Measurements from ENCODE around the gene ZNF226.
"Not testable (repeated sequence)": the region's sequence is repeated elsewhere in the genome, so short reads cannot be mapped to it uniquely, and the experiment has no call there.

The ZNF226 gene

GRCh38 chr19:44163789-44164188, 1.1 kb upstream of the ZNF226 start:
- no peak overlapping the region for H3K27ac ChIP-seq
- TF ChIP-seq ZFX (IDR thresholded peaks at IDR 0.05): no peak
- TF ChIP-seq, protein P1, sequence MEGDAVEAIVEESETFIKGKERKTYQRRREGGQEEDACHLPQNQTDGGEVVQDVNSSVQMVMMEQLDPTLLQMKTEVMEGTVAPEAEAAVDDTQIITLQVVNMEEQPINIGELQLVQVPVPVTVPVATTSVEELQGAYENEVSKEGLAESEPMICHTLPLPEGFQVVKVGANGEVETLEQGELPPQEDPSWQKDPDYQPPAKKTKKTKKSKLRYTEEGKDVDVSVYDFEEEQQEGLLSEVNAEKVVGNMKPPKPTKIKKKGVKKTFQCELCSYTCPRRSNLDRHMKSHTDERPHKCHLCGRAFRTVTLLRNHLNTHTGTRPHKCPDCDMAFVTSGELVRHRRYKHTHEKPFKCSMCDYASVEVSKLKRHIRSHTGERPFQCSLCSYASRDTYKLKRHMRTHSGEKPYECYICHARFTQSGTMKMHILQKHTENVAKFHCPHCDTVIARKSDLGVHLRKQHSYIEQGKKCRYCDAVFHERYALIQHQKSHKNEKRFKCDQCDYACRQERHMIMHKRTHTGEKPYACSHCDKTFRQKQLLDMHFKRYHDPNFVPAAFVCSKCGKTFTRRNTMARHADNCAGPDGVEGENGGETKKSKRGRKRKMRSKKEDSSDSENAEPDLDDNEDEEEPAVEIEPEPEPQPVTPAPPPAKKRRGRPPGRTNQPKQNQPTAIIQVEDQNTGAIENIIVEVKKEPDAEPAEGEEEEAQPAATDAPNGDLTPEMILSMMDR (conservative IDR thresholded peaks at IDR 0.05): no peak

- TF ChIP-seq, protein P1 (conservative IDR thresholded peaks at IDR 0.05): no peak
- TF ChIP-seq ZFX (IDR thresholded peaks at IDR 0.05): no peak
- H3K27ac ChIP-seq: peak overlapping the region; percentile 71; the same call in 1 of the 2 replicates
Observed at GRCh38 chr19:44164327-44164672, 600 bp upstream of the ZNF226 start.

DNA sequence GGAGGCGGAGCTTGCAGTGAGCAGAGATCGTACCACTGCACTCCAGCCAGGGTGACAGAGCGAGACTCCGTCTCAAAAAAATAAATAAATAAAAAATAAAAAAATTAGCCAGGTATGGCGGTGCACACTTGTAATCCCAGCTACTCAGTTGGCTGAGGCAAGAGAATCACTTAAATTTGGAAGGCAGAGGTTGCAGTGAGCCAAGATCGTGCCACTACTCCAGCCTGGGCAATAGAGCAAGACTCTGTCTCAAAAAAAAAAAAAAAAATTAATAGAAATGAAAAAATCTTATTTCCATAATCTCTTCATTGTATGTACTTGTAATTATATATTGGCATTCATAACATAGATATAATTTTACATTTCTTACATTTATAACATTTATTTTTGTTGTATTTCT, 5.8 kb downstream of the ZNF226 start:
- not testable (repeated sequence) for H3K27ac ChIP-seq

DNA sequence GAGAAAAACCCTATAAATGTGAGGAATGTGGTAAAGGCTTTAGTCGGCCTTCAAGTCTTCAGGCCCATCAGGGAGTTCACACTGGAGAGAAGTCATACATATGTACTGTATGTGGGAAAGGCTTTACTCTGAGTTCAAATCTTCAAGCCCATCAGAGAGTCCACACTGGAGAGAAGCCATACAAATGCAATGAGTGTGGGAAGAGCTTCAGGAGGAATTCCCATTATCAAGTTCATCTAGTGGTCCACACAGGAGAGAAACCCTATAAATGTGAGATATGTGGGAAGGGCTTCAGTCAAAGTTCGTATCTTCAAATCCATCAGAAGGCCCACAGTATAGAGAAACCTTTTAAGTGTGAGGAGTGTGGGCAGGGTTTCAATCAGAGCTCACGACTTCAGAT, 11.7 kb downstream of the ZNF226 start:
- H3K27ac ChIP-seq: no peak overlapping the region
- TF ChIP-seq, protein P1 (conservative IDR thresholded peaks at IDR 0.05): no peak
- no peak for TF ChIP-seq ZFX (IDR thresholded peaks at IDR 0.05)

- H3K27ac ChIP-seq: no peak overlapping the region
- TF ChIP-seq ZFX (IDR thresholded peaks at IDR 0.05): no peak
- TF ChIP-seq, protein P1 (conservative IDR thresholded peaks at IDR 0.05): no peak
Observed at GRCh38 chr19:44180968-44181367, 16.1 kb downstream of the ZNF226 start.

DNA sequence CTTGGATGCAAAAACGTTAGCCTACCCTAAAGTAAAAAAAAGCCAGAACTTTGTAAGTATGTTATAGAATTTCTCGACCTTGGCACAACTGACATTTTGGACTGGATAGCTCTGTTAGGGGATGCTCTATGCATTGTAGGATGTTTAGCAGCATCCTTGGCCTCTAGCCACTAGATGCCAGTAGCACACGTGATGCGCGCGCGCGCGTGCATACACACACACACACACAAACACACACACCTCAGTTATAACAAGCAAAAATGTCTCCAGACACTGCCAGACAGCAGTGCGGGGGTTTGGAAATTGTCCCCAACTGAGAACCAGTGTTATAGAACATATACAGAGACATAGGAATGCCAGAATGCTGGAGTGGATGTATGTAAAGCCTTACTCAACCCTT, 17.2 kb downstream of the ZNF226 start:
- H3K27ac ChIP-seq: no peak overlapping the region
- TF ChIP-seq, protein P1 (conservative IDR thresholded peaks at IDR 0.05): no peak
- TF ChIP-seq ZFX (IDR thresholded peaks at IDR 0.05): no peak

DNA sequence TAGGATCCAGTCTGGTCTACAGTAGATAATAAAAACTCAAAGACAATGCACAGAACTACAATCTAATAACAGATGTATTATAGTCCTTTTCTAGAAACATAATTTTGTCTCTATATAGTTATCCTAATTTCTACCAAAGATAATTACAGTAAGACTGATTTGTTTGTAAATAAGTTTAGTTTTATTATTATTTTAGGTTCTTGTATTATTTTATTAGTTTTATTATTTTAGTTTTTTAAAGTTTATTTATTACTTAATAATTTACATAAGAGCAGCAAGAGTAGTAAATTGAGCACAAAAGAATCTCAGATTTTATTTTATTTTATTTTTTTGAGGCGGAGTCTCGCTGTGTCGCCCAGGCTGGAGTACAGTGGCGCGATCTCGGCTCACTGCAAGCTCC, 25.1 kb downstream of the ZNF226 start:
- H3K27ac ChIP-seq: no peak overlapping the region
- no peak for TF ChIP-seq ZFX (IDR thresholded peaks at IDR 0.05)
- TF ChIP-seq, protein P1 (conservative IDR thresholded peaks at IDR 0.05): no peak

DNA sequence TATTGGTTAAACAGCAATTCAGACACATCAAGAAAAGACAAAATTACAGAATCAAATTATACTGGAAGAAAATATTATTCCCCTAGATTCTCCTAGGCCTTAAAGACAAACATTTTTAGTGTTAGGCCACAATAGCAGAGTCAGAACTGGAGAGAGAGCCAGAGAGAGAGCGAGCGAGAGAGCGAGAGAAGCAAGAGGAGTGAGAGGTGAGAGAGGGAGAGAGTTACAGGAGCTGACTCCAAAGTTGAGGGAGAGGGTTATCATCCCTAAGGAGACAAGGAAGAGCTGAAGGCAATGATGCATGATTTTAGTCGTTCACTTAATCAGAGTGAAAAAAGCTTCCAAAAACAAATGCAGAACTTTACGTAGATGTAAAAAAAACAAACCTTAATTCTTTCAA, 27.2 kb downstream of the ZNF226 start:
- TF ChIP-seq ZFX (IDR thresholded peaks at IDR 0.05): no peak
- TF ChIP-seq, protein P1 (conservative IDR thresholded peaks at IDR 0.05): no peak
- no peak overlapping the region for H3K27ac ChIP-seq
